ENCODE results near the gene HEMGN. TPM values are rescaled to one million over a fixed set of nuclear protein-coding genes. Genes with fewer than 3 reads are reported as not detected.

Gene HEMGN
- total and polyA plus RNA-seq, 2 of the 4 experiments (the other 2 are of a cell fraction): not detected

- H2BK120ac ChIP-seq (ENCODE audit: low read depth, low read length): no peak overlapping the region
- H2AFZ ChIP-seq (replicated peaks; ENCODE audit: low read length, poor library complexity): no peak overlapping the region
- no peaks in the 10 kb centered on the region for H3K9me3 ChIP-seq (ENCODE audit: control insufficient read depth, insufficient read depth, low read length)
- H3K79me1 ChIP-seq (ENCODE audit: low read depth in 1 of 2, low read length in 2 of 2): peaks cover 8 to 17% of the 10 kb centered on the region in 2 experiments; a peak in 3 of 4 replicates
- H3K27ac ChIP-seq (ENCODE audit: insufficient read depth, low read length): no peak overlapping the region
- H2AK9ac ChIP-seq (replicated peaks; ENCODE audit: low read depth, low read length, poor library complexity): no peak overlapping the region
- H4K8ac ChIP-seq (ENCODE audit: low read depth in 2 of 2, low read length in 2 of 2): no peak overlapping the region
- H3K18ac ChIP-seq (ENCODE audit: low read depth, low read length): no peak overlapping the region
- dilution Hi-C loops (cut with HindIII; ENCODE audit: low sequenced_read_pairs, unreplicated experiment): no loop called here
- peaks cover 3% of the 10 kb centered on the region; the same call in 1 of the 2 replicates for H3K9me1 ChIP-seq (ENCODE audit: insufficient read depth, low read length)
- H3K4ac ChIP-seq (ENCODE audit: low read depth, low read length): no peak overlapping the region
- H3K23ac ChIP-seq (ENCODE audit: low read depth, low read length): no peak overlapping the region
- H3K9ac ChIP-seq (ENCODE audit: low read depth, low read length): no peak overlapping the region
- peaks cover 21% of the 10 kb centered on the region for H3K36me3 ChIP-seq (ENCODE audit: control insufficient read depth, insufficient read depth, low read length)
- H2AK5ac ChIP-seq (ENCODE audit: low read depth, low read length): no peak overlapping the region
- ChIA-PET CTCF (interaction anchor here (0.5 to 1.1 kb wide), 3 partner anchors 9 to 147 kb away, joined by 3 to 5 read pairs (median 3); partner anchors contain the start of gene NANS), POLR2A (ENCODE audit: unreplicated experiment) (no interaction called here)
- H3K4me3 ChIP-seq (ENCODE audit: insufficient read depth, low read depth, low read length): no peak overlapping the region
- no CpG with 5 or more reads among the region's 6 CpGs for WGBS, 2 experiments (ENCODE audit: extremely low coverage in 2 of 2, insufficient read length in 1 of 2)
- no peaks in the 10 kb centered on the region for H4K20me1 ChIP-seq (ENCODE audit: insufficient read depth, low read length)
- DNase-seq (no peak), ATAC-seq (ENCODE audit: low read depth) (no peak)
- no peaks in the 10 kb centered on the region for H3K4me1 ChIP-seq (ENCODE audit: control insufficient read depth, insufficient read depth, low read length)
- no peak overlapping the region for H2BK5ac ChIP-seq (ENCODE audit: low read depth, low read length, poor library complexity, severe bottlenecking)
- no peak overlapping the region for H4K91ac ChIP-seq (ENCODE audit: insufficient read depth, low read depth, low read length)
- H3K4me2 ChIP-seq (ENCODE audit: low read depth, low read length): no peak overlapping the region
- in situ Hi-C loops (cut with MboI; ENCODE audit: low sequenced_read_pairs): no loop called here
- no peak for TF ChIP-seq MAZ (IDR thresholded peaks at IDR 0.05; ENCODE audit: borderline replicate concordance, low read depth, low read length)
- H3K56ac ChIP-seq (ENCODE audit: extremely low read depth, insufficient read depth, low read length): no peak overlapping the region
- H2BK20ac ChIP-seq (ENCODE audit: low read depth, low read length): no peak overlapping the region
- no peak overlapping the region for H3K14ac ChIP-seq (replicated peaks; ENCODE audit: low read depth, low read length)
- H2BK15ac ChIP-seq (ENCODE audit: low read depth, low read length): no peak overlapping the region
- intact Hi-C loops (cut with micrococcal nuclease): no loop called here
- no peak overlapping the region for H4K5ac ChIP-seq (ENCODE audit: low read depth, low read length)
- no peaks in the 10 kb centered on the region for H3K27me3 ChIP-seq (ENCODE audit: control insufficient read depth, insufficient read depth, low read length)
- no TSS peak for BruUV-seq (replicated peaks)
These were observed 27.6 kb downstream of the HEMGN start for GRCh38 chr9:97910357-97910756.
